GM12873 (cell line): ENCODE data around the gene TSEN2.
A peak's percentile ranks its signal among the peaks of the same experiment; 100 is the strongest.

Source experiments
- CTCF ChIP-seq: IDR thresholded peaks from 2 replicates; pipeline ENCODE4 v1.5.1; 2012; ENCODE audit warnings: low read depth, mild to moderate bottlenecking, moderate library complexity, low read length, control low read depth; ENCODE audit not compliant: insufficient read depth; ENCODE audit errors: missing control alignments

The TSEN2 gene

GRCh38 chr3:12468757-12469156 lies 15.5 kb upstream of the TSEN2 start:
- no peak for TF ChIP-seq CTCF

GRCh38 chr3:12470111-12470510 lies 14.2 kb upstream of the TSEN2 start:
- no peak for TF ChIP-seq CTCF

- no peak for TF ChIP-seq CTCF
These were observed 13.6 kb upstream of the TSEN2 start for GRCh38 chr3:12470680-12471079.

GRCh38 chr3:12471241-12471640 lies 13.0 kb upstream of the TSEN2 start:
- TF ChIP-seq CTCF = peak; percentile 19

- TF ChIP-seq CTCF = no peak
These were observed 12.2 kb upstream of the TSEN2 start for GRCh38 chr3:12472000-12472610.

- TF ChIP-seq CTCF = no peak
These were observed 11.5 kb upstream of the TSEN2 start for GRCh38 chr3:12472796-12473195.

- TF ChIP-seq CTCF = no peak
These were observed 10.8 kb upstream of the TSEN2 start for GRCh38 chr3:12473511-12473910.
